Hepatocyte (in vitro differentiated cells): ENCODE measurements around the gene LILRA5. TPM values are rescaled to one million over a fixed set of nuclear protein-coding genes. Genes with fewer than 3 reads are reported as not detected.
"Not testable (repeated sequence)": the region's sequence is repeated elsewhere in the genome, so short reads cannot be mapped to it uniquely, and the experiment has no call there.

Source experiments
- DNase-seq: peaks from one replicate; pipeline ENCODE4 v3.0.0-alpha.2; 2016; ENCODE audit warnings: low spot score
- H2AFZ ChIP-seq: fragments of 200-600 bp; sonication (generic); 2 replicates; pipeline ENCODE4 v1.6.0; 2016; ENCODE audit warnings: antibody characterized with exemption, mild to moderate bottlenecking
- H3K27ac ChIP-seq: fragments of 200-600 bp; sonication (generic); 2 replicates; pipeline ENCODE4 v1.5.1; 2016; ENCODE audit warnings: mild to moderate bottlenecking
- H3K27me3 ChIP-seq: fragments of 200-600 bp; sonication (generic); 2 replicates; pipeline ENCODE4 v1.6.1; 2016
- H3K36me3 ChIP-seq: fragments of 200-600 bp; sonication (generic); replicated peaks from 2 replicates; pipeline ENCODE4 v1.5.1; 2016; ENCODE audit warnings: low read depth; ENCODE audit not compliant: insufficient read depth
- H3K4me1 ChIP-seq: fragments of 200-600 bp; sonication (generic); 2 replicates; pipeline ENCODE4 v1.5.1; 2016; ENCODE audit warnings: mild to moderate bottlenecking, moderate library complexity; ENCODE audit not compliant: insufficient read depth
- H3K4me2 ChIP-seq: fragments of 200-600 bp; sonication (generic); 2 replicates; pipeline ENCODE4 v1.6.0; 2016
- H3K4me3 ChIP-seq: fragments of 200-600 bp; sonication (generic); 2 replicates; pipeline ENCODE4 v1.5.1; 2016; ENCODE audit warnings: mild to moderate bottlenecking
- H3K79me2 ChIP-seq: fragments of 200-600 bp; sonication (generic); 2 replicates; pipeline ENCODE4 v1.6.0; 2017; ENCODE audit warnings: mild to moderate bottlenecking
- H3K9me2 ChIP-seq: fragments of 200-600 bp; sonication (generic); replicated peaks from 2 replicates; pipeline ENCODE4 v1.6.0; 2017; ENCODE audit warnings: mild to moderate bottlenecking; ENCODE audit not compliant: insufficient read depth
- H3K9me3 ChIP-seq: fragments of 200-600 bp; sonication (generic); 2 replicates; pipeline ENCODE4 v1.5.1; 2016; ENCODE audit warnings: low read depth, mild to moderate bottlenecking
- H4K20me1 ChIP-seq: fragments of 200-600 bp; sonication (generic); 2 replicates; pipeline ENCODE4 v1.6.0; 2016; ENCODE audit warnings: mild to moderate bottlenecking; ENCODE audit not compliant: insufficient read depth, poor library complexity, severe bottlenecking
- EZH2 ChIP-seq: fragments of 200-600 bp; sonication (generic); IDR thresholded peaks from 2 replicates; pipeline ENCODE4 v1.6.1; 2016; ENCODE audit warnings: antibody characterized with exemption, mild to moderate bottlenecking, borderline replicate concordance
- EZH2phosphoT487 ChIP-seq: fragments of 200-600 bp; sonication (generic); IDR thresholded peaks from one replicate; pipeline ENCODE4 v1.6.1; 2018; ENCODE audit warnings: antibody characterized with exemption, mild to moderate bottlenecking, low read depth, moderate library complexity; ENCODE audit not compliant: unreplicated experiment, severe bottlenecking
- WGBS: methylation state at CpG from one replicate; pipeline ENCODE4 v1.1.6; 2016; ENCODE audit warnings: low lambda C conversion rate; ENCODE audit errors: missing lambda C conversion rate; 5-methylcytosine and 5-hydroxymethylcytosine counted together
- polyA plus RNA-seq: library from polyadenylated mRNA; unstranded; fragments of >200 nt; fragmentation: Nextera tagmentation; extraction: Ambion mirVana; gene quantifications from 2 replicates; pipeline ENCODE4 v1.2.1, GENCODE V29; 2016
- total RNA-seq: library from RNA; depleted of rRNA; stranded (reverse); fragments of >200 nt; gene quantifications from 2 replicates; pipeline ENCODE4 v1.2.3, GENCODE V29; 2014
- TF ChIP-seq, protein P1 (sequence below): fragments of 200-600 bp; sonication (generic); IDR thresholded peaks from 2 replicates; pipeline ENCODE4 v1.5.1; 2016; ENCODE audit warnings: antibody characterized with exemption, mild to moderate bottlenecking; ENCODE audit not compliant: poor library complexity

Gene LILRA5
- total and polyA plus RNA-seq, 2 experiments from 2014 or later: not detected

DNA sequence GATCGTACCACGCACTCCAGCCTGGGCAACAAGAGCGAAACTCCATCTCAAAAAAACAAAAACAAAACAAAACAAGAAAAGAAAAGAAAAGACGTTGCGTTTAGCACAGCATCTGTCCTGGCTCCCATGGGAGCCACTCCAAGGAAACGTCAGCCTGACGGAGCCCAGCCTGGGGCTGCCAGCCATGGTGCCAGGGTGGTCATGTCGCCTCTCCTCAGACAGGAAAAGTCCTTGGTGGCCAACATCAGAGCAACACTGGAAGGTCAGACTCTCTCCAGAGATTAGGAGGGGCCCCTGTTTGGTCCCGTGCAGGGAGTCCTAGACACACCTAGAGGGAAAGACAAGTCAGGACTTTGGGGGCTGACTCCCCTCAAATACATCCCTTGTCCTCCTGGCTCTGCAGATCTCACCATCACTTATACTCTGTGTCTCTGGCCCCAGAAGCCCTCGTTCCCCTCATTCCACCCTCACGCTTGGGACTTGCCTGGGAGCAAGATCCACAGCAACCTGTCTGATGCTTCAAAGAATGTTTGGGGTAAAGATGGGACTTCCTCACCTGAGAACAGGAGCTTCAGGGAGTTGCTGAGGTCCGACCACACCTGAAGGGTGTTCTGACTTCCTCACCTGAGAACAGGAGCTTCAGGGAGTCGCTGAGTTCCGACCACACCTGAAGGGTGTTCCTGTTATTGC is 16.7 kb upstream of the LILRA5 start:
- no peak overlapping the region for H3K4me2 ChIP-seq
- H3K27me3 ChIP-seq: peaks cover 3% of the 10 kb centered on the region
- H3K9me2 ChIP-seq: no peaks in the 10 kb centered on the region
- no peak overlapping the region for H2AFZ ChIP-seq
- TF ChIP-seq EZH2 (no peak), EZH2phosphoT487 (no peak)
- TF ChIP-seq, protein P1, sequence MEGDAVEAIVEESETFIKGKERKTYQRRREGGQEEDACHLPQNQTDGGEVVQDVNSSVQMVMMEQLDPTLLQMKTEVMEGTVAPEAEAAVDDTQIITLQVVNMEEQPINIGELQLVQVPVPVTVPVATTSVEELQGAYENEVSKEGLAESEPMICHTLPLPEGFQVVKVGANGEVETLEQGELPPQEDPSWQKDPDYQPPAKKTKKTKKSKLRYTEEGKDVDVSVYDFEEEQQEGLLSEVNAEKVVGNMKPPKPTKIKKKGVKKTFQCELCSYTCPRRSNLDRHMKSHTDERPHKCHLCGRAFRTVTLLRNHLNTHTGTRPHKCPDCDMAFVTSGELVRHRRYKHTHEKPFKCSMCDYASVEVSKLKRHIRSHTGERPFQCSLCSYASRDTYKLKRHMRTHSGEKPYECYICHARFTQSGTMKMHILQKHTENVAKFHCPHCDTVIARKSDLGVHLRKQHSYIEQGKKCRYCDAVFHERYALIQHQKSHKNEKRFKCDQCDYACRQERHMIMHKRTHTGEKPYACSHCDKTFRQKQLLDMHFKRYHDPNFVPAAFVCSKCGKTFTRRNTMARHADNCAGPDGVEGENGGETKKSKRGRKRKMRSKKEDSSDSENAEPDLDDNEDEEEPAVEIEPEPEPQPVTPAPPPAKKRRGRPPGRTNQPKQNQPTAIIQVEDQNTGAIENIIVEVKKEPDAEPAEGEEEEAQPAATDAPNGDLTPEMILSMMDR: no peak
- H3K79me2 ChIP-seq: no peaks in the 10 kb centered on the region
- no peaks in the 10 kb centered on the region for H4K20me1 ChIP-seq
- no peaks in the 10 kb centered on the region for H3K36me3 ChIP-seq
- H3K4me1 ChIP-seq: no peaks in the 10 kb centered on the region
- no peak overlapping the region for H3K27ac ChIP-seq
- no peak for DNase-seq
- no peak overlapping the region for H3K4me3 ChIP-seq
- WGBS: 85% methylated on average over 14 of the region's 14 CpGs
- no peaks in the 10 kb centered on the region for H3K9me3 ChIP-seq

DNA sequence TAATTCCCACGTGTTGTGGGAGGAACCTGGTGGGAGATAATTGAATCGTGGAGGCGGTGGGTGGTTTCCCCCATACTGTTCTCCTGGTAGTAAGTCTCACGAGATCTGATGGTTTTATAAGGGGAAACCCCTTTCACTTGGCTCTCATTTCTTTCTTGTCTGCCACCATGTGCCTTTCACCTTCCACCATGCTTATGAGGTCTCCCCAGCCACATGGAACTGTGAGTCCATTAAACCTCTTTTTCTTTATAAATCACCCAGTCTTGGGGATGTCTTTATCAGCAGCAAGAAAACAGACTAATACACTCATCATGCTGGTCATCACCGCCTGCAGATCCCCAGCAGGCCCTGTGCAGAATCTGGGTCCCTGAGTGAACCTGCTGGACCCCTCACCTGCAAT is 15.8 kb upstream of the LILRA5 start:
- H3K4me3 ChIP-seq, H3K4me1 ChIP-seq, H3K9me3 ChIP-seq, H3K36me3 ChIP-seq, DNase-seq, H3K27me3 ChIP-seq, H3K9me2 ChIP-seq, H3K27ac ChIP-seq, H4K20me1 ChIP-seq, H2AFZ ChIP-seq, H3K4me2 ChIP-seq, H3K79me2 ChIP-seq: not testable (repeated sequence)
- 81% methylated on average over 5 of the region's 5 CpGs for WGBS

DNA sequence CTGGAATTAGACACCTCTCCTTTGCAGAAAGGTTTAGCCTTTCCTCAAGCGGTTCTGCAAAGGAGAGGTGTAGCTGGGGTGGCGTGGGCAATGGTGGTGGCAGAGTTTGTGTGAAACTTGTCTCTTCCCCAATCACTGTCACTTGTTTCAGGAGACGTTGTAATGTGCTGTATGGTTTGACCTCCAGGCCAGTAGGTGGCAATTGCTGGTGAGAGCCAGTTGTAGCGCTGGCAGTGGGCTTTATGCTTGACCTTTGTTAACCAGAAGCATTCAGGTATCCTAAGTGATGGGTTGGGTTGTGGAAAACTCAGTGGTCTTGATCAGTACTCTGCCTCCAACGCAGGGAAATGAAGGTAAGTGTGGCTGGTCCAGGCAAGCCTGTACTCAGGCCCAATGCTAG is 12.7 kb upstream of the LILRA5 start:
- Histone ChIP-seq H3K27me3 (peaks cover 8% of the 10 kb centered on the region), H3K27ac (no peak overlapping the region), H3K4me3 (no peak overlapping the region), H3K4me2 (no peak overlapping the region), H3K79me2 (no peaks in the 10 kb centered on the region), H3K4me1 (no peaks in the 10 kb centered on the region), H3K9me3 (no peaks in the 10 kb centered on the region), H3K36me3 (no peaks in the 10 kb centered on the region), H4K20me1 (no peaks in the 10 kb centered on the region), H2AFZ (no peak overlapping the region), H3K9me2 (no peaks in the 10 kb centered on the region)
- WGBS: 80% methylated on average over 5 of the region's 5 CpGs
- TF ChIP-seq, protein P1: no peak
- no peak for TF ChIP-seq EZH2phosphoT487
- TF ChIP-seq EZH2: no peak
- DNase-seq: no peak

DNA sequence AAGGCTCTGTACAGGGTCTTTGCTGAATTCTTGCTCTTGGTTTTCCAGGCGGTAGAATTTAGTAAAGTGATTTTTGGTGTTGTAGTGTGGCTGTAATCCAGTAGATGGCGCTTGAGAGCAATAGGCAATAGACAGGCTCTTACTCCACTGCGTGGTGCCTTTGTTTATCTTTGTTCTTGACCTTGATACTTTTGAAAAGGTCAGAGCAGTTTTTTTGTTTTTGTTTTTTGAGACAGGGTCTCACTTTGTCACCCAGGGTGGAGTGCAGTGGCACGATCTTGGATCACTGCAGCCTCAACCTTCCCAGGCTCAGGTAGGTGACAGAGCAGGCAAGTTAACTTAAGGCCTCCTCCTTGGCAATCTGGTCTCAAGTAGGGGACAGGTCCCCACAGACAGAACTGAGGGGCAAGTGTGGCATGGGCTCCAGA is 12.2 kb upstream of the LILRA5 start:
- H3K36me3 ChIP-seq: no peaks in the 10 kb centered on the region
- peaks cover 8% of the 10 kb centered on the region for H3K27me3 ChIP-seq
- H3K9me2 ChIP-seq: no peaks in the 10 kb centered on the region
- no peaks in the 10 kb centered on the region for H3K79me2 ChIP-seq
- H3K4me2 ChIP-seq: no peak overlapping the region
- no peaks in the 10 kb centered on the region for H4K20me1 ChIP-seq
- no peak overlapping the region for H3K27ac ChIP-seq
- H3K9me3 ChIP-seq: no peaks in the 10 kb centered on the region
- 14% methylated on average over 4 of the region's 4 CpGs for WGBS
- no peak overlapping the region for H2AFZ ChIP-seq
- TF ChIP-seq EZH2 (no peak), EZH2phosphoT487 (no peak)
- TF ChIP-seq, protein P1: peak; percentile 63
- H3K4me3 ChIP-seq: no peak overlapping the region
- peak; percentile 42 for DNase-seq
- no peaks in the 10 kb centered on the region for H3K4me1 ChIP-seq
